ENCODE results near the gene KANSL1. TPM values are rescaled to one million over a fixed set of nuclear protein-coding genes. Genes with fewer than 3 reads are reported as not detected.
"Not testable (repeated sequence)": the region's sequence is repeated elsewhere in the genome, so short reads cannot be mapped to it uniquely, and the experiment has no call there.

The KANSL1 gene
- total and polyA plus RNA-seq, 2 experiments from 2014 or later, result 49.0 to 206 TPM

- TF ChIP-seq ZNF462 (CRISPR knock-in tag; IDR thresholded peaks at IDR 0.05) (no peak), EZH2phosphoT487 (IDR thresholded peaks at IDR 0.05; ENCODE audit: unreplicated experiment) (no peak), CREB1 (CRISPR knock-in tag; IDR thresholded peaks at IDR 0.05; ENCODE audit: low read depth) (no peak), STAT1 (IDR thresholded peaks at IDR 0.05; ENCODE audit: unreplicated experiment) (no peak), CTCF (conservative IDR thresholded peaks at IDR 0.05; ENCODE audit: low read depth in 2 of 2) (no peak), JUNB (IDR thresholded peaks at IDR 0.05; ENCODE audit: unreplicated experiment) (no peak)
Measured at GRCh38 chr17:46115699-46116098, 77.5 kb downstream of the KANSL1 start (continued).

- H3K9me3 Mint-ChIP-seq; H3K36me3 ChIP-seq (ENCODE audit: insufficient read depth); H3K27me3 Mint-ChIP-seq (ENCODE audit: insufficient read depth, low read depth, poor library complexity); H3K27me3 ChIP-seq (ENCODE audit: insufficient read depth); H3K4me2 ChIP-seq; H3K27ac ChIP-seq (ENCODE audit: low read depth); DNase-seq (ENCODE audit: low spot score); H3K36me3 Mint-ChIP-seq (ENCODE audit: low read depth); H3K4me3 ChIP-seq; H3K9me2 ChIP-seq (ENCODE audit: insufficient read depth); ATAC-seq; H3F3A ChIP-seq (replicated peaks; ENCODE audit: low read depth); H3K4me3 Mint-ChIP-seq; H2AFZ ChIP-seq: not testable (repeated sequence)
- Histone ChIP-seq H3K79me2 (replicated peaks; ENCODE audit: insufficient read depth) (peaks cover 100% of the 10 kb centered on the region), H4K20me1 (replicated peaks; ENCODE audit: insufficient read depth) (peaks cover 36% of the 10 kb centered on the region), H3K4me1 (ENCODE audit: insufficient read depth) (peaks cover 78% of the 10 kb centered on the region)
- Mint-ChIP-seq H3K4me1 (peaks cover 79% of the 10 kb centered on the region), H3K27ac (0 out of 2 replicates have a peak overlapping the region, but pooled peaks have one; percentile 9)
Measured at GRCh38 chr17:46111236-46111635, 82.0 kb downstream of the KANSL1 start.
